GM21619 (cell line): Measurements from ENCODE around the gene TRIM2.
A peak's percentile ranks its signal among the peaks of the same experiment; 100 is the strongest.

Experiments
- ATAC-seq: cut with Tn5 transposase; IDR thresholded peaks from one replicate; pipeline ENCODE4 v1.9.1; 2021; ENCODE audit not compliant: unreplicated experiment

Gene TRIM2

DNA sequence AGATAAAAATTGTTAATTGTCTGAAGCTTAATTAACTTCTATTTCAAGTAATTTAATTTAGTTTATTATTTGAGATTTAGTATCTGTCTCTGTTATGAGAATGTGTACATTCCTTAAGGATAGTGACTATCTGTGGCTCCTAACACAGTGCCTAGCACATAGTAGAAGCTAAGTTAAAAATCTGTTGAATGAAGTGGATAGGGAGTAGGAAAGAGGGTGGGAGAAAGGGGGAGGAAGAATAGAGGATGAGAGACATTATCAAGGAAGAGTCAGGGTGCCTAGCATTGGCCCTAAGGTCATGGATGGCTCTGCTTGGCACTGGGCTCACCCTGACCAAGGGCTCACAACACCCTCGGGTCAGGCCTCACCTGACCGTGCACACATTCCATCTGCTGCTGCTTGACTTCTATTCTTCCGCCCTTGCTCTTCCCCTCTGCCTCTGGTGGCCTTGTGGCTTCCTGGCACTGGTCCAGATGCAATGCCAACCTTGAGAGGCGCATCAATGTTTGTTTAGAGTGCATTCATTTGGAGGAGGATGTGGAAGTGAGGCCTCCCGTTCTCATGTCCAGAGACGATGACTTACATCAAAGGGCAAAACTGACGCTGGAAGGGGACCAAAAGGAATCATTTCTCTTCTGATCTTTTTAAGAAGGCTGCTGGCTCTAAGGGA, 42.3 kb downstream of the TRIM2 start:
- ATAC-seq, result no peak

DNA sequence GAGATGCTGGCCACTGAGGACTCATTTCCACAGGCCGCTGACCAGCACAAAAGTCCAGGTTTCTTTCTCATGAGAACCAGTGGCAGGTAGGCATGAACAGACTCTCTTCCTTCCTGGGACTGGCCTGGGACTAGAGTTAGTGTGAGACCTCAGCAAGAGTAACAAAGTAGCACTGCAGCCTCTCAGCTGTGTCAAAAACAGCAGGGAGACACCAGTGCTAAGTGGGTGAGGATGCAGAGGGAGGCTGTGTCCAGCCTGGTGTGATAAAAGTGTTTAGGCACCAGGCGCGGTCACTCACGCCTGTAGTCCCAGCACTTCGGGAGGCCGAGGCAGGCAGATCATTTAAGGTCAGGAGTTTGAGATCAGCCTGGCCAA, 42.9 kb downstream of the TRIM2 start:
- no peak for ATAC-seq

DNA sequence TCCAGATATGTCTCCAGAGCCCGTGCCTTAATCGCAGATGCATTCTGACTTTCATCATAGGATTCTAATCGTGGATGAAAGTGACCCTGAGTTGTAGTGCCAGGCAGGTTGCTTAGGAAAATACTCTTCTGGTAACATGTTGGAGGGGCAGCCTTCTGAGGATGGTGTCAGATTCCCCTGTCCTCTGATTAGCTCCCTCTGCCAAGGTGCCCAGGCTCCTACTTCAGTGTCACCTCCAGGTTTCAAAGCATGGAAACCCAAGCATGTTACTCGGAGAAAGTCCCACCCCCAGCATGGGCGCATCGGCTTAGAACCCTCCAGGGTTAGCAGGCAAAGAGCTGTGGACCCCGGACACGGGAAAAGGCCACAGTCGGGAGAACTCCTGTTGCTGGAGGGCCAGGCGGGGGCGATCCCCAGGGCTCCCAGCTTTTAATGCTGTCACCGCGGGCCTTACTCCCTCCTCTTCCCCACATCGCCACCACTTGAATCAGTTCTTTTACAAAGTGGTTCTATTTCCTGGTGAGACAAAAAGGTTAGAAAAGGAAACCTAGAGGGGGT, 44.5 kb downstream of the TRIM2 start:
- no peak for ATAC-seq

DNA sequence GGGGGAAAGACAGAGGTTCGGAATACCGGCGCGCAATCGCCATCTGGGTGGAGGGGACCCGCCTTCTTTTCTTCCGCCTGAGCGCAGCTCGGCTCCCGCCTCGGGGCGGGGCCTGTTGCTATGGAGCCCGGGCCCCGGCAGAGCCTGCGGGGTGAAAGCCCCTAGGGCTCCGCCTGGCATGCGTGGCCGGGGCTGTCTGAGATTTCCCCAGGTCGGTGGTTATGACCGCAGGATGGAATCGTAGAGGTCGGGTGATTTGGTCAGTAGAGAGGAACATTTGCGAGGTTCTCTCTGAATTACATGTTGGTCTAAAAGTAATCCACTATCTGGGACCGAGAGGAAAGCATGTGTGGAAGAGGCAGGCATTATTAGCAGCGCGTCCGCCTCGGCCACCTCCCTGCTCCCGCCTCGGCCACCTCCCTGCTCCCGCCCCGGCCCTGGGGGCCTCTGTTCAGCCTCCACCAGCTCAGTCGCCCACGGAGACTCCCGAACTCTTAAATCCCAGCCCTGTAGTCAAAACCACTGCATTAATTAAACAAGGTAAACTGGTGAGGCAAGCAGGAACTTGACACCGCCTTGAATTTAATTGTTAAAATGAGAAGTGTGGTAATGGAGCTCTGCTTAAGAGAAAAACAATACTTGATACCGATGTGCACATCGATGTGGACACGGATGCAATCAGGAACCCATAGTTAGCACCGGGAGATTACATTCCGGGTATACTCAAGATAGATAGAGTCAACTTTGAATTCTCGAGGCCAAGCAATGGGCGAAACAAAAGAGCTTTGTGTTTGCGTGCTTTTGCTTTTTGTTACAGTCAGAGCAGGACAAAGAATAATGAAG, 45.2 kb downstream of the TRIM2 start:
- peak; percentile 98 for ATAC-seq

DNA sequence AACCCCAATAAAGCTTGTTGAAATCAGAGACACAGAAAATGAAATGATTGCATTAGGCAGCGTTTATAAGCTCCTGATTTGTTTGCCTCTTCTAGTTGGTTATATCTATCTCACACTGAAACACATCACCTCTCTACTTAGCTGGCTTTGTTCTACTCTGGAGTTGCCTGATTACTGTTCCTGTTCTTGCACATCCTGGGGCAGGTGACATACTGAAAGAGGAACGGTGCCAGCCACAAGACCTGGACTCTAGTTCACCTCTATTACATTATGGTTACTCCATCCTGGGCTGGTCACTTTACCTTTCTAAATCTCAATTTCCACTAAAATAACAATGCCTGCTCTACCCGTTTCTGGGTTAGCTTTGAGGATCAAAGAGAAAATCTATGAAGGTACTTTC, 47.9 kb downstream of the TRIM2 start:
- ATAC-seq, result no peak

DNA sequence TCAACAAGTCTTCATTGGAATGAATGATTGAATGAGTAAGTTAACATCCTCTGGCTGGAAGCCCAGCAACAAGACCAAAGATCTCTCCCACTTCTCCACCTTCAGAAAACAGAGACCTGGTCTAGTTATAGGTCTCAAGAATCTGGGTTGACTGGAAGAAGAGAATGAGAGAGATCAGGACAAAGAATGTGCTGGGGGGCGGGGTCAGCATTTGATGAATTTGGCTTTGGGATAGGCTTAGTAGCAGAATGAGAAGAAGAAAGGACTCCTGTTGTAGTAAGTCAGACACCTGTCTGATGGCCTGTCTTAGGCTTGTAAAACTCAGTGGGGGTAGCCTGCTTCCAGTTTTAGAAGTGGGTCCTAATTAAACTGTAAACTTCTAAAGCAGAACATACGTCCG, 51.0 kb downstream of the TRIM2 start:
- no peak for ATAC-seq

DNA sequence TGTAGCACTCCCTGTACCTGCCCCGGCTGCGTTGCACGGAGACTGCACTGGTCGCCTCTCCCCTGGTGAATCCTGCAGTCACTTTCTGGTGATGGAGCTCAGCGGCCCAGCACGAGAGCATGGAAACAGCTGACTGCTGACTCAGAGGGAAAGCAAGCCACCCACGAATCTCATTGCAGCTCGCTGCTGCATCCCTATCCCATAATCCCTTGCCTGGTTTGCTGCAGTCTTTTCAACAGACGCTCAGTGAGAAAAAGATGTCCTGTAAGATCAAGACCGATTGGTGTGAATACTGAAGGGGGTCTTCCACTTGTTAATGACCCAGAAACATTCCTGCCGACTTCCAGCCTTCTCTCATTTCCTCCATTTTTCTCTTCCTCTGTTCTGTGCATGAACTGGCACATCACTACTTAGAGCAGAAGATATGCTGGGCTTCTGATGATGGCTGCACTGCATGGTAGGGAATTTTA, 52.9 kb downstream of the TRIM2 start:
- peak; percentile 68 for ATAC-seq

DNA sequence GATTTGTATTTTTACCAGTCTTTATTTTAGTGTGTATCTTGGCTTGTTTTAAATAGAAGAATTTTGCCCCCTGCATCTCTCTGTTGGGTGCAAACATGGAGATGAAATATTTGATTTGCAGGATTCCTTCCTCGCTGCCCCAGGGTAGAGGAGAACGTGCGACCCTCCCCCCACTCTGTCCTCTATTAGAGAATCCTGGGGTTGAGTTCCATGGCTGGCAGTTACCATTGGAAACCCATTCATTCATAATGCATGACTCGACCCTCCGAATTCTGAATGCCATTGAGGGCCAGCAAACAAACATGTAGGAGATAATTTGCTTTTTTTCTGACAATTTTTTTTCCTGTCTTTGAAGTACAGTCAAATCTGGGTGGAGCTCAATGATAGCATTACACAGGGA, 53.7 kb downstream of the TRIM2 start:
- ATAC-seq, result no peak

DNA sequence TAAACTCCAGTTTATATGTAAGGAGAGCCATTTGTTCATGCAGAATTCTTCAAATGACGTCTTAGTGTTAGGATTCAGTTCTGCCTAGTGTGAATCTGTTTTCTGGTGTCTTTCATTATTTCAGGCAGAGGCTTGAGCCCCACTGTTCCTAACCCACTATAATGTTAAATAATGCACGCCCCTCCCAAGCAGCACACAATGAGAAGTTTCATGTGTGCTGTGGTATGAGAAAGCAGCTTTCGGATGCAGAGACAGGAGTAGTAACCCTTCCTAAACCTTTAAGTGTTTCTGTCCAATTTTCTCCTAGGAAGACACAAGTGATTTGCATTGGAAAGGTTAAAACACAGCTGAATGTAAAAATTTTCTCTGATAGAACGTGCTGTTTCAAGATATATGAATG, 54.5 kb downstream of the TRIM2 start:
- no peak for ATAC-seq

DNA sequence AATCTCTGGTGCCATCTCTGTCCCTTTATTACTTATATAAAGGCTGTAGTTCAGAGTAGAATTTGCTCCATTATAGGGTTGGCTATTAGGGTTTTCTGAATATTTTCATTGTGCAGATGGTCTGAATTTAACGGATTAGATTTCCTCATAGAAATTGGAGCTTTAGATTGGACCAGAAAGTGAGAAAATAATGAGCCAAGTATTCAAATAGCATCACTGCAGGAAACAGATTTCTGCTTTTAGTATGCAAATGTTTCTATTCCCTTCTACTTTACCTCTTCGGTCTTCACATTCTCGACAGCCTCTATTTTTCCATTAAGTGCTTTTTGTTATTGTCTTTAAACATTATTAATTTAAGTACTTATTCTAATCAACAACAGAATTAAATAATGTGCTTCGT, 55.4 kb downstream of the TRIM2 start:
- no peak for ATAC-seq

DNA sequence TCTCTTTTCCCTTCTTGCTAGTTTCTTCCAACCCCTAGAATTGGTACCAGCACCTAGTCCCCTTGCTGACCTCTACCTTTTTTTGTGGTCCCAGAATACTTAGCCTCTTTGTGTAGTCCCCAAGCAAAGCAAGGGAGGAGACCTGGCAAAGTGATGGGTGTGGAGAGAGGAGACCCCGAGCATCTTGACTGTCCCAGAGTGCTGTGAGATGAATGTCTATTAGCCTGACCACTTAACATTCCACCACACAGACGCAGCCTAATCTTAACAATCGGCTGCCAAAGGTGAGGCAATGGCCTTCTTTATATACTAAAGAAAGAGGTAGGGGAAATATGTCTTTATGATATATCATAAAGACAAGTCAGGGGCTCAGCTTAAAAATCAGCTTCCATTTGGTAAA, 55.9 kb downstream of the TRIM2 start:
- ATAC-seq, result no peak

DNA sequence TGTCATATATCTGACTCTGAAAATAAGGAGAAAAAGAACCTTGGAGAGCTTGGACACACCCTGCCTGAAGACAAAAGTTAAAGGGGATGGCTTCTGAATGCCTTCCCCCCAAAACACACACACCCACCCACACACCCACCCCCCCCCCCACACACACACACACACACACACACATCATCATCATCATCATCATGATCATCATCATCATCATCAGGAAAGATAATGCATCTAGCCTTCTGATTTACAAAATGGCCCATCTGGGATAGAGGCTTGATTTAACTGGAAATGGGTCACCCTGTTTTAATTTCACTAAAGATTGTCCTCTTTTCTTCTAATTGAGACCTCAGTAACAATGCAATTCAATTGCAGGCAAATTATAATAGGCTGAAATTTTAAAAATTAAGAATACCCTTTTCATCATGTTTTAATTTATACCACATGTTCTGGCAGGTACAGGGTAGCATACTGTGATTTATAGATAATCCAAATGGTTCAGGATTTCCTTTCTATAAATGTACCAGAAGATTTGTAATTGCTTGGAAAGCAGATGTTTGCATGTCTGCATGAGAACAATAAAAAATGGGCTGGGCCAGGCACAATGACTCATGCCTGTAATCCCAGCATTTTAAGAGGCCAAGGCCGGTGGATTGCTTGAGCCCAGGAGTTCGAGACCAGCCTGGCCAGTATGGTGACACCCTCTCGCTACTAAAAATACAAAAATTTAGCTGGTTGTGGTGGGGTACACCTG, 56.5 kb downstream of the TRIM2 start:
- ATAC-seq, result no peak

DNA sequence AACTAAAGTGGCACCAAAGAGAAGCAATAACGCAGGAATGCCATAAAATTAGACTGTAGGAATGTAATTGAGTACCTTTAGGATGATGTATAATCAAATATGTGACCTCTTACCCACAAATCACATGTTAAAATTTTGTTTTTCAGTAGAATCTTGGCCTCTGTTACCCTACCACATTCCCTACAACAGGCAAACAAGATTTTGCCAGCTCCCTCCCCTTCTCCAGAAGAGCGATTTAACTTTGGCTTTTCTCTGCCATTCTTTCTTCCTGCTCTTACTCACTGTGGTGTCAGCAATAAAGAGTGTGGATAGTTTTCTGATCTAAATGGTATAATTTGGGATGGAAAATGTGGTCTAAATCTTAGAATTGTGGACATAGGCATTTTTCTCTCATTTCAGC, 57.2 kb downstream of the TRIM2 start:
- ATAC-seq, result no peak

DNA sequence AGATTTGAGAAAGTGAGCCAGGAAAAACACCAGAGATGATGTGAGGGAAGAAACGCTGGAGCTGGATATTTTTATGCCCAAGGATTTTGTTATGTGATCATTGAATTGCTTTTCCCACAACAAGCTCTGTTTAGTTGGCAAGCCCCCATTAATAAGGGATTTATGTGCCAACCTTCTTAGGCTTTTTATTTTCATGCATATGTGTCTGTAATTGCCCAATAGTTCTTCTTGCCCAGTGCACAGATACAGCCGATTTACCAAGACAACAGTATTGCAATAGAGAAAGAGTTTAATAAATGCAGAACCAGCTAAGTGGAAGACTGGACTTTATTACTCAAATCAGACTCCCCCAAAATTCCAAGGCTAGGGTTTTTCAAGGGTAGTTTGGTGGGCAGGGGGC, 57.7 kb downstream of the TRIM2 start:
- ATAC-seq, result no peak

DNA sequence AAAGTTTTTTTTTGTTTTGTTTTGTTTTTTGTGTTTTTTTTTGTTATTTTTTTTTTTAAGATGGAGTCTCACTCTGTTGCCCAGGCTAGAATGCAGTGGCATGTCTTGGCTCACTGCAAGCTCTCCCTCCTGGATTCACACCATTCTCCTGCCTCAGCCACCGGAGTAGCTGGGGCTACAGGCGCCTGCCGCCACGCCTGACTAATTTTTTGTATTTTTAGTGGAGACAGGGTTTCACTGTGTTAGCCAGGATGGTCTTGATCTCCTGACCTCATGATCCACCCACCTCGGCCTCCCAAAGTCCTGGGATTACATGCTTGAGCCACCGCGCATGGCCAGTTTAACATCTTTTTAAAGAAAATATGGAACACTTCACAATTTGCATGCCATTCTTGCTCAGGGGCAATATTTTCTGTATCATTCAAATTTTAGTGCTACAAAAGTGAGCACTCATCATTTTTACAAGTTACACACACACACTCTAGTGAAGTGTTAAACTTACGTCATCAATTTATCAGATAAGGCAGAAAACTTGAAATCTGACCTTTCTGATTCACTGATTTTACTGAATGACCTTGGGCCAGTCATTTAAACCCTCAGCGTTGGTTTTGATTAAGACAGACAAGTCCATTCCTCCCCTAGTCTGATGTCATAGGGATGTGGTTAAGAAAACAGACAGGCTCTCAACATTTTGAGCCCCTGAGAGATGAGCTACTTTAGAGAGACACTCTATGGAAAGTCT, 61.2 kb downstream of the TRIM2 start:
- no peak for ATAC-seq

DNA sequence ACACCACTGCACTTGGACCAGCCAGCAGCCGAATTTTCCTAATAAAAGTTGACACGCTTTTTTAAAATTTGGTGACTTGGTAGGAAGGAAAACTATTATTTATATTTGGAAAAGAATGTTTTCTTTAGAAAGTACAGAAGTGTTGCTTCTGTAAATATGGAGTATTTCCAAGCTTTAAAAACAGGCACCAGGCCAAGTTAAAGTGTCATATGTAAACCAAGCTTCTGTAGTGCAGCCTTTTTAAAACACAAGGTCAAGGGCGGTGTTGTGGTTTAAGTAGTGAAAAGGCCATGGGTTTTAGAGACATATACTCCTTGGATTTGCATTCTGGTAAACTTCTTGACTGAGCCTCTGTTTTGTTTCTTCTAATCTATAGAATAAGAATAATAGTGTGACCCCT, 62.7 kb downstream of the TRIM2 start:
- no peak for ATAC-seq

DNA sequence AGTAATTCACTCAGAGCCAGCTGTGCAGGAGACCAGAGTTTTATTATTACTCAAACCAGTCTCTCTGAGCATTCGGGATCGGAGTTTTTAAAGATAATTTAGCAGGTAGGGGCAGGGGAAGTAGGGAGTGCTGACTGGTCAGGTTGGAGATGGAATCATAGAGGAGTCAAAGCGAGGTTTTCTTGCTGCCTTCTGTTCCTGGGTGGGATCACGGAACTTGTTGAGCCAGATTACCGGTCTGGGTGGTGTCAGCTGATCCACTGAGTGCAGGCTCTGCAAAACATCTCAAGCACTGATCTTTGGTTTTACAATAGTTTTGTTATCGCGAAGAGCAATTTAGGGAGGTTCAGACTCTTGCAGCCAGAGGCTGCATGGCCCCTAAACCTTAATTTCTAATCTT, 63.6 kb downstream of the TRIM2 start:
- ATAC-seq, result no peak

DNA sequence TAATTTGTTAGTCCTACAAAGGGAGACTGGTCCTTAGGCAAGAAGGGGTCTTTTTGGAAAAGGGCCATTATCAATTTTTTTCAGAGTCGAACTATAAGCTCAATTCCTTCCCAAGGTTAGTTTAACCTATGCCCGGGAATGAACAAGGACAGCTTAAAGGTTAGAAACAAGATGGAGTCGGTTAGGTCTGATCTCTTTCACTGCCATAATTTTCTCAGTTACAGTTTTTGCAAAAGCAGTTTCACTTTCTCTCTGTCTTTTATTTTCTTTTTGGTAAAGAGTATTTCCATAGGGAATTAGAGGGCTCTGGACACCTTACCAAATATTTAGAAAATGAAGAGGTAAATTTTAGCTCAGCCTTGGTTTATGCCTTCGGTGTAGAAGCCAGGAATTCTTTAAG, 64.1 kb downstream of the TRIM2 start:
- no peak for ATAC-seq

DNA sequence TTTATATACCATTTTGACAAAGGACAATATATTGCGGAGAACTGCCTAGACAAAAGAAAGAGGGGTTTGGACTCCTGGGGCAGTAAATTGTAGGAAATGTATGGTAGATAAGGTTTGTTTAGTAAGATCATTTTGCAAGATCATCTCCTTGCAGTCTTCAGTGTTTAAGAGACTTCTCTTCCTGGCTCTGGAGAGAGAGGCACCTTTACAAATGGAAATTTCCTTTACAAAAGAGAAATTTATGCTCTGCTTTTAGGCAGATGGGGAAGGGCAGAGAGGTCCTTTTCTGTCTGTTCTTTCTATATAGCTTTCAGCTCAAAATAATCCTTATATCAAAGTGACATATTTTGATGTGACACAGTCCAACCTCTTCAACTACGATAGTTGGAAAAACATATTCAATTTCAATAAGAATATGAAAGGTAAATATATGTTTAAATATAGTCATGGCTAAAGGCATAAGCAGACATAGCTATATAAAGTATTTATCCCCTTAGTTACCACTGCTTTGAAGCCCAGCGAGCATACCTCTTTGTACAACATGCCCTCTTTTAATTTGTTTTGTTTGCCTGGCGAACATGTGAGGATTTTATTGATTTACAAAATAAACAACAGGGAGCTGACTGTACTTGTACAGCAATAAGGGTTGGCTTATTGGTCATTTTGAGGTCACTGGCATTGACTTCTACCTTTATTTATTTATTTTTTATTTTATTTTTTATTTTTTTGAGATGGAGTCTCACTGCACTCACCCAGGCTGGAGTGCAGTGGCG, 65.2 kb downstream of the TRIM2 start:
- ATAC-seq, result no peak

DNA sequence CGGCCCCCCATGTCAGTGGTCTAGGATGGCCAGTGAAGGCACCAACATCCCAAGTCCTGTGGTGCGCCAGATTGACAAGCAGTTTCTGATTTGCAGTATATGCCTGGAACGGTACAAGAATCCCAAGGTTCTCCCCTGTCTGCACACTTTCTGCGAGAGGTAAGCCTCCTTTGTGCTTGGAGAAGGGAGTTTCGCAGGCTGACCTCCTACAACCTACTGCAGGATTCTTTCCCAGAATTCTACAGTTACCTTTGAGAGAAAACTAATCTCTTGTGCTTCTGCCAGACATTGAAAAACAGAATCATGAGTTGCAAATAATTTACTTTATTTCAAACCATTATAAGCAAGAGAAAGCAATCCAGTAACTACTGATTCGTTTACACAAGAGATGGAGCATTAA, 66.1 kb downstream of the TRIM2 start:
- ATAC-seq, result no peak
